CD4-positive, alpha-beta memory T cell (primary cell): ENCODE results near the gene ALOX12B. TPM values are rescaled to one million over a fixed set of nuclear protein-coding genes. Genes with fewer than 3 reads are reported as not detected.
A peak's percentile ranks its signal among the peaks of the same experiment; 100 is the strongest.

Experiments
- CTCF ChIA-PET: fragments of 350-600 bp; sonication (Branson Sonifier 250); formaldehyde crosslinking; loops from one replicate; lab custom pipeline; 2021; ENCODE audit warnings: inconsistent platforms; ENCODE audit not compliant: partially characterized antibody; lab: Charles Lee
- POLR2A ChIA-PET: fragments of 350-600 bp; sonication (Branson Sonifier 250); formaldehyde crosslinking; loops from one replicate; lab custom pipeline; 2021; ENCODE audit not compliant: partially characterized antibody; lab: Charles Lee
- DNase-seq, 5 donors: peaks; one replicate each; pipeline versions ENCODE4 v3.0.0 to v3.0.0-alpha.2; 2020 to 2022; ENCODE audit warnings: mixed read lengths in 1 of 5
- H3K27ac ChIP-seq: one replicate; pipeline ENCODE4 v1.7.0; 2013; ENCODE audit warnings: low read depth, low read length
- H3K27me3 ChIP-seq: 2 replicates; pipeline ENCODE4 v1.7.0; 2013; ENCODE audit warnings: mild to moderate bottlenecking, low read length, moderate library complexity; ENCODE audit not compliant: insufficient read depth
- H3K36me3 ChIP-seq: 2 replicates; pipeline ENCODE4 v1.7.0; 2013; ENCODE audit warnings: mild to moderate bottlenecking, low read length, moderate library complexity; ENCODE audit not compliant: insufficient read depth
- H3K4me1 ChIP-seq: 2 replicates; pipeline ENCODE4 v1.7.0; 2013; ENCODE audit warnings: mild to moderate bottlenecking, low read length, moderate library complexity; ENCODE audit not compliant: insufficient read depth
- H3K4me3 ChIP-seq, 2 donors: one replicate each; pipeline ENCODE4 v1.7.0; 2013; ENCODE audit warnings: low read length in 2 of 2, mild to moderate bottlenecking in 1 of 2
- H3K9me3 ChIP-seq, 2 donors: one replicate each; pipeline ENCODE4 v1.7.0; 2013; ENCODE audit warnings: low read length in 2 of 2, control low read depth in 1 of 2; ENCODE audit not compliant: control insufficient read depth in 1 of 2
- H3K27ac Mint-ChIP-seq, 7 donors: one replicate each; pipeline ENCODE4 v1.8.0; 2020 to 2021; ENCODE audit warnings: mixed read lengths in 7 of 7, mild to moderate bottlenecking in 6 of 7, inconsistent platforms in 3 of 7, moderate library complexity in 3 of 7
- H3K27me3 Mint-ChIP-seq, 2 donors: one replicate each; pipeline ENCODE4 v1.8.0; 2020 to 2021; ENCODE audit warnings: mixed read lengths in 2 of 2
- H3K36me3 Mint-ChIP-seq, 2 donors: one replicate each; pipeline ENCODE4 v1.8.0; 2020 to 2021; ENCODE audit warnings: mixed read lengths in 2 of 2, inconsistent platforms in 1 of 2, mild to moderate bottlenecking in 1 of 2
- H3K4me1 Mint-ChIP-seq, 4 donors: one replicate each; pipeline ENCODE4 v1.8.0; 2020 to 2021; ENCODE audit warnings: mixed read lengths in 4 of 4, mild to moderate bottlenecking in 1 of 4
- H3K4me3 Mint-ChIP-seq, 8 donors: one replicate each; pipeline ENCODE4 v1.8.0; 2020 to 2021; ENCODE audit warnings: mixed read lengths in 8 of 8, mild to moderate bottlenecking in 7 of 8, moderate library complexity in 6 of 8, inconsistent platforms in 3 of 8
- H3K9me3 Mint-ChIP-seq, 8 donors: one replicate each; pipeline ENCODE4 v1.8.0; 2020 to 2021; ENCODE audit warnings: mixed read lengths in 8 of 8, mild to moderate bottlenecking in 5 of 8, inconsistent platforms in 3 of 8, moderate library complexity in 1 of 8
- intact Hi-C: fragments of 100-400 bp; cut with micrococcal nuclease; formaldehyde crosslinking; loops from one replicate; pipeline ENCODE4 v1.15.1; 2023
- polyA plus RNA-seq, 2 donors: library from polyadenylated mRNA; unstranded; fragments of 300-500 nt; fragmentation: Illumina TruSeq; gene quantifications; one replicate each; pipeline ENCODE4 v1.2.3, GENCODE V29; 2021
- total RNA-seq, 2 experiments: library from RNA; stranded (reverse); gene quantifications; one replicate each; pipeline ENCODE4 v1.2.3, GENCODE V29; 2021

ALOX12B gene
- total and polyA plus RNA-seq, 4 experiments from 2014 or later = 0.44 to 0.79 TPM; not detected in 2

- H3K27ac ChIP-seq = no peak overlapping the region
- H3K9me3 ChIP-seq = no peaks in the 10 kb centered on the region
- peaks cover 0 to 3% of the 10 kb centered on the region in 2 donors for H3K27me3 Mint-ChIP-seq
- no peak overlapping the region for H3K27ac Mint-ChIP-seq
- CTCF ChIA-PET = interaction anchor here (1.0 to 1.9 kb wide), 3 partner anchors 9 to 57 kb away, joined by 3 to 8 read pairs (median 3); no protein-coding TSS in a partner anchor
- POLR2A ChIA-PET = no interaction called here
- H3K4me3 Mint-ChIP-seq = no peak overlapping the region
- H3K4me1 ChIP-seq = no peaks in the 10 kb centered on the region
- intact Hi-C loops = no loop called here
- no peak overlapping the region for H3K4me3 ChIP-seq
- H3K27me3 ChIP-seq = no peaks in the 10 kb centered on the region
- H3K36me3 Mint-ChIP-seq = no peaks in the 10 kb centered on the region
- no peak for DNase-seq
- H3K9me3 Mint-ChIP-seq = no peaks in the 10 kb centered on the region
- no peaks in the 10 kb centered on the region for H3K4me1 Mint-ChIP-seq
- no peaks in the 10 kb centered on the region for H3K36me3 ChIP-seq
These were observed 40.4 kb downstream of the ALOX12B start for GRCh38 chr17:8046929-8047768.

GRCh38 chr17:8046306-8046928 is 41.1 kb downstream of the ALOX12B start:
- Mint-ChIP-seq H3K4me3 (no peak overlapping the region), H3K36me3 (no peaks in the 10 kb centered on the region), H3K27me3 (peaks cover 0 to 4% of the 10 kb centered on the region in 2 donors), H3K4me1 (peaks cover 0 to under 1% (median 0%) of the 10 kb centered on the region in 4 donors), H3K27ac (no peak overlapping the region), H3K9me3 (no peaks in the 10 kb centered on the region)
- Histone ChIP-seq H3K27me3 (no peaks in the 10 kb centered on the region), H3K36me3 (no peaks in the 10 kb centered on the region), H3K4me1 (no peaks in the 10 kb centered on the region), H3K4me3 (no peak overlapping the region), H3K27ac (no peak overlapping the region), H3K9me3 (no peaks in the 10 kb centered on the region)
- ChIA-PET POLR2A (no interaction called here), CTCF (interaction anchor here (1.0 to 1.9 kb wide), 3 partner anchors 10 to 56 kb away, joined by 3 to 8 read pairs (median 3); no protein-coding TSS in a partner anchor)
- intact Hi-C loops = no loop called here
- DNase-seq = no peak

DNA sequence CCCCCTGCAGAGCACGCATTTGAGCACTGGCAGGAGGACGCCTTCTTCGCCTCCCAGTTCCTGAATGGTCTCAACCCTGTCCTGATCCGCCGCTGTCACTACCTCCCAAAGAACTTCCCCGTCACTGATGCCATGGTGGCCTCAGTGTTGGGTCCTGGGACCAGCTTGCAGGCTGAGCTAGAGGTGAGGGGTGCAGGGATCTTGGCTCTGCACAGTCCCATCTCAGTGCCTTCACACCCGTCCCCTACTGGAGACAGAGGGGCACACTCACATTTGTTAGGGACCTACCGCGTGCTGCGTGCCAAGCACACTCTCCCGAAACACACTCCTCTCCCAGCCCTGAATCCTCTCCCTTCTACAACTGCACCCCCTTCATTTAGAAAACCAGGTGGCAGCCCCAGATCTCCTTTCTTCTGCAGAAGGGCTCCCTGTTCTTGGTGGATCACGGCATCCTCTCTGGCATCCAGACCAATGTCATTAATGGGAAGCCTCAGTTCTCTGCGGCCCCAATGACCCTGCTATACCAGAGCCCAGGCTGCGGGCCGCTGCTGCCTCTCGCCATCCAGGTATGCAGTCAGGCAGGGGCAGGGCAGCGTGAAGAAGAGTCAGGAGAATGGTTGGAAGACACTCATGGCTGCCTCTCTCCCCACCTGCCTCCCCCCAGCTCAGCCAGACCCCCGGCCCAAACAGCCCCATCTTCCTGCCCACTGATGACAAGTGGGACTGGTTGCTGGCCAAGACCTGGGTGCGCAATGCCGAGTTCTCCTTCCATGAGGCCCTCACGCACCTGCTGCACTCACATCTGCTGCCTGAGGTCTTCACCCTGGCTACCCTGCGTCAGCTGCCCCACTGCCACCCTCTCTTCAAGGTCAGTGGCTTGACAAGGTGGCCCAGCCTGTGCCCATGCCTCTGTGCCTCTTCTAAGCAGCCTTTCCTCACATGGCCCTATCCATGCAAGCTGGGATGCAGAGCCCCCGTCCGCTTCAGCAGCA is 42.4 kb downstream of the ALOX12B start:
- POLR2A ChIA-PET = no interaction called here
- CTCF ChIA-PET = no interaction called here
- Histone ChIP-seq H3K27ac (no peak overlapping the region), H3K36me3 (no peaks in the 10 kb centered on the region), H3K4me3 (no peak overlapping the region), H3K9me3 (no peaks in the 10 kb centered on the region), H3K4me1 (no peaks in the 10 kb centered on the region), H3K27me3 (no peaks in the 10 kb centered on the region)
- Mint-ChIP-seq H3K36me3 (no peaks in the 10 kb centered on the region), H3K9me3 (no peaks in the 10 kb centered on the region), H3K4me1 (peaks cover 0 to 4% (median 0%) of the 10 kb centered on the region in 4 donors), H3K27me3 (peaks cover 4 to 8% of the 10 kb centered on the region in 2 donors), H3K27ac (peak overlapping the region in 1 of 7 donors; percentile 35), H3K4me3 (no peak overlapping the region)
- intact Hi-C loops = no loop called here
- no peak for DNase-seq

DNA sequence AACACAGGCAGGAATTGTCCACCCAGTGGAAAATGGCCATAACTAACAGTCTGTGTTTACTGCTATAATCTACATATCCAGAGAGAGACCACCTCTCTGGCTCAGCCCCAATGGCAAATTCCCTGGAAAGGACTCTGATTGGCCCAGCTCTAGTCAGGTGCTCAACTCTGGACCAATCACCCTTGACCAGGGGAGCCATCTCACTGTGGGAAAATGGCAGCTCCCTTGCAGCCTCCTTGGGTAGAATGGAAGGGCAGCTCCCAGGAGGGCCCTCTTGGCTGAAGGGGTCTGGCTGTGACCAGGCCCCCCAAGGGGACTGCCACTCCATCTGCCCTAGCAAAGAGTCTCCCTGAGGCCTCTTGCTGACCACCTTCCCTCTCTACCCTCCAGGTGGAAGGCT is 45.5 kb downstream of the ALOX12B start:
- Mint-ChIP-seq H3K27me3 (peaks cover 15 to 16% of the 10 kb centered on the region in 2 donors), H3K4me3 (no peak overlapping the region), H3K9me3 (peaks cover 0 to 7% (median 0%) of the 10 kb centered on the region in 8 donors), H3K4me1 (peaks cover 0 to 4% (median 0%) of the 10 kb centered on the region in 4 donors), H3K36me3 (peaks cover 0 to 6% of the 10 kb centered on the region in 2 donors), H3K27ac (no peak overlapping the region)
- intact Hi-C loops = loop anchor here (1.0 to 2.0 kb wide), 5 partner anchors 15 to 299 kb away; no protein-coding TSS in a partner anchor
- ChIA-PET CTCF (interaction anchor here (0.9 to 3.5 kb wide), 15 partner anchors 11 to 339 kb away, joined by 3 to 17 read pairs (median 4); no protein-coding TSS in a partner anchor), POLR2A (interaction anchor here (1.0 to 1.1 kb wide), 2 partner anchors 53 to 126 kb away, joined by 3 to 9 read pairs; partner anchors contain the start of gene RNF227)
- no peak overlapping the region for H3K27ac ChIP-seq
- DNase-seq = no peak
- no peaks in the 10 kb centered on the region for H3K36me3 ChIP-seq
- no peaks in the 10 kb centered on the region for H3K9me3 ChIP-seq
- no peaks in the 10 kb centered on the region for H3K4me1 ChIP-seq
- H3K27me3 ChIP-seq = no peaks in the 10 kb centered on the region
- no peak overlapping the region for H3K4me3 ChIP-seq

DNA sequence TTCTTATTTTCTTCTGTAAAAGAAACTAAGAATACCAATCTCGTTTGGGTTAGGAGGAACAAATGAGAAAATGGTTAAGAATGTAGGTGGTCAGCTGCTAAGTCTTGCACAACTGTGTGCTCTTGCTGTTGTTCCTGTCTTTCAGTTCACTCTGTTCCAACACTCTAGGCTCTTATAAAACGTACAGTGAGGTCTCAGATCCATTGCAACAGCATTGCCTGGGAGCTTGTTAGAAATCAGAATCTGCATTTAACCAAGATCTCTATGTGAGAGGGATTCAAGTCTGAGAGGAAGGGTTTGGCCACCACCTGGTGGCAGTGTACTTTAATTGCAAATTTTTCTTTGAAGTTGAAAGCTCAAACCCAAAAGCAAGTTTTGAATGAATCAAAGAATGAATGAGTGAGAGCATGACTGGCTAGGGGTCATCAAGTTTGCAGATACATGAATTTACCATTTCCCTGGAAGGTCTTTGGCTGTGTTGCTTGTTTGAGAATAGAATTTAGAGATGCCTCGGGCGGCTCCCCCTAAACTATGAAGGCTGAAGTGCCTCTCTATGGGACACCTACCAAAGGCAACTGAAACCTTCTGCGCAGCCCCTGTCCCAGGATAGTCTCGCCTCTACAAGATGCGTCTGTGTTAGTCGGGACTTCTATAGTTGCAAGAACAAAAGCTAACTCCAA is 46.1 kb downstream of the ALOX12B start:
- intact Hi-C loops = loop anchor here (1.0 to 2.0 kb wide), 5 partner anchors 16 to 298 kb away; no protein-coding TSS in a partner anchor
- no peaks in the 10 kb centered on the region for H3K36me3 ChIP-seq
- peaks cover 0 to 7% (median 0%) of the 10 kb centered on the region in 8 donors for H3K9me3 Mint-ChIP-seq
- no peaks in the 10 kb centered on the region for H3K27me3 ChIP-seq
- peaks cover 0 to 6% of the 10 kb centered on the region in 2 donors for H3K36me3 Mint-ChIP-seq
- no peak overlapping the region for H3K27ac Mint-ChIP-seq
- no peak overlapping the region for H3K27ac ChIP-seq
- no peak overlapping the region for H3K4me3 ChIP-seq
- ChIA-PET CTCF (interaction anchor here (0.8 to 3.5 kb wide), 17 partner anchors 11 to 339 kb away, joined by 3 to 17 read pairs (median 4); no protein-coding TSS in a partner anchor), POLR2A (interaction anchor here (1.0 to 1.1 kb wide), 2 partner anchors 53 to 126 kb away, joined by 3 to 9 read pairs; partner anchors contain the start of gene RNF227)
- H3K4me1 ChIP-seq = no peaks in the 10 kb centered on the region
- H3K9me3 ChIP-seq = no peaks in the 10 kb centered on the region
- DNase-seq = peak; percentile 29 to 49 (median 35)
- H3K27me3 Mint-ChIP-seq = peaks cover 15 to 16% of the 10 kb centered on the region in 2 donors
- H3K4me1 Mint-ChIP-seq = peaks cover 0 to 4% (median 0%) of the 10 kb centered on the region in 4 donors
- H3K4me3 Mint-ChIP-seq = no peak overlapping the region

DNA sequence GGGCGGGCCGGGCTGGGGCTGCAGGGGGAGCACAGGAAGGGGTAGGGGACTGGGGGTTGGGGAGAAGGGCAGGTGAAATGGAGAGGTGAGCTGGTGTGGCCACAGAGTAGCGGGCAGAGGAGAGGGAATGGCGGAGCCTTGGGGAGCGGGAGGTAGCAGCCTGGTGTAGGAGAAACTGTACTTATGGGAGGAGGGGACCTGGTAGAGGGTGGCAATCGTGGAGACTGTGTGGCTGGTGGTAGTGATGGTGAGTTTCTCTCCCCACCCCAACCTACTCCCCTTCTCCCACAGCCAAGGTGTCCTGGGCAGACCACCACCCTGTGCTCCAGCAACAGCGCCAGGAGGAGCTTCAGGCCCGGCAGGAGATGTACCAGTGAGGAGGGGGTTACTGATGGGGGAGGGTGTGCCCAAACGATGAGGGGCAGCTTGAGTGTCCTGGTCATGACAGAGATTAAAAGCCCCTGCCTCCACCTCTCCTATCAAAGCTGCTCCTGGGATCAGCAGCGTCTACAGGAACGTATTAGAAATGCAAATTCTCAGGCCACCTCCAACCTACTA is 47.8 kb downstream of the ALOX12B start:
- Mint-ChIP-seq H3K4me3 (no peak overlapping the region), H3K36me3 (peaks cover 0 to 6% of the 10 kb centered on the region in 2 donors), H3K27ac (no peak overlapping the region), H3K9me3 (peaks cover 0 to 7% (median 0%) of the 10 kb centered on the region in 8 donors), H3K4me1 (peaks cover 0 to 4% (median 0%) of the 10 kb centered on the region in 4 donors), H3K27me3 (peaks cover 16 to 20% of the 10 kb centered on the region in 2 donors)
- CTCF ChIA-PET = no interaction called here
- no peak for DNase-seq
- Histone ChIP-seq H3K4me1 (no peaks in the 10 kb centered on the region), H3K9me3 (no peaks in the 10 kb centered on the region), H3K36me3 (no peaks in the 10 kb centered on the region), H3K27me3 (no peaks in the 10 kb centered on the region), H3K27ac (no peak overlapping the region), H3K4me3 (no peak overlapping the region)
- POLR2A ChIA-PET = no interaction called here
- intact Hi-C loops = loop anchor here (2.0 kb wide), 1 partner anchor 49 kb away; no protein-coding TSS in a partner anchor
